Stimulated activated CD8-positive, alpha-beta memory T cell treated with anti-CD3 and anti-CD28 coated beads, Interleukin-4, amount 100 ng/mL, for 48 hours (primary cell): ENCODE measurements around the gene PSMA6.
"Not testable (repeated sequence)": the region's sequence is repeated elsewhere in the genome, so short reads cannot be mapped to it uniquely, and the experiment has no call there.

ENCODE experiments used
- DNase-seq: peaks from one replicate; pipeline ENCODE4 v3.0.0-alpha.2; 2020

The PSMA6 gene

DNA sequence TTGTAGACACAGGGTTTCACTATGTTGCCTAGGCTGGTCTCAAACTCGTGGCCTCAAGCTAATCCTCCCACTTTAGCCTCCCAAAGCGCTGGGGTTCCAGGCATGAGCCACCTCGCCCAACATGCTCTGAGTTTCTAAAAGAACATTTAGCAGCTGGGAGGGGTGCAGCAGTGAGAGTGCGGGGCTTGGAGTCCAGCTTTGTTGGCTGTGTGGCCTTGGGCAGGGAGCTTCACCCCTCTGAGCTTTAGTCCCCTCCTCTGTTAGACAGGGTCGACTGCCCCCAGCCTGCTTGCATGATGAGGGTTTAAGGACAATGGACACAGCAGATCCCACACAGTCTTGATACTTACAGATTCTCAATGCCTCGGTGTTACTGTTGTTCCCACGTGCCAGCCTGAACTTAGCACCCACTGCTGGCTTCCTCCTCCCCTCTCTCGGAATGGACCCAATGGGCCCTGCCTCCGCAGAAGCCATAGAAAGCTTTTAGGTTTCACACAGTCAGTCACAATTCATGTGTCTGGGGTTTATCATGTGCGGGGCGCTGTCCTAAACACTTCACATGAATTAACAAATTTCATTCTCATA is 54.6 kb downstream of the PSMA6 start:
- no peak for DNase-seq

GRCh38 chr14:35347323-35348043 is 55.3 kb downstream of the PSMA6 start:
- DNase-seq = no peak

DNA sequence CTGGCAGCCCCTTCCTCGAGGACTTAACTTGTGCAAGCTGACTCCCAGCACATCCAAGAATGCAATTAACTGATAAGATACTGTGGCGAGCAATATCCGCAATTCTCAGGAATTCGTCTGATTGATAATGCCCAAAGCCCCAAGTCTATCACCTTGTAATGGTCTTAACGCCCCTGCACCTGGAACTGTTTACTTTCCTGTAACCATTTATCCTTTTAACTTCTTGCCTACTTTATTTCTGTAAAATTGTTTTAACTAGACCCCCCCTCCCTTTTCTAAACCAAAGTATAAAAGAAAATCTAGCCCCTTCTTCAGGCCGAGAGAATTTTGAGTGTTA is 55.8 kb downstream of the PSMA6 start:
- not testable (repeated sequence) for DNase-seq

- no peak for DNase-seq
Observed at GRCh38 chr14:35349496-35350365, 57.5 kb downstream of the PSMA6 start.

DNA sequence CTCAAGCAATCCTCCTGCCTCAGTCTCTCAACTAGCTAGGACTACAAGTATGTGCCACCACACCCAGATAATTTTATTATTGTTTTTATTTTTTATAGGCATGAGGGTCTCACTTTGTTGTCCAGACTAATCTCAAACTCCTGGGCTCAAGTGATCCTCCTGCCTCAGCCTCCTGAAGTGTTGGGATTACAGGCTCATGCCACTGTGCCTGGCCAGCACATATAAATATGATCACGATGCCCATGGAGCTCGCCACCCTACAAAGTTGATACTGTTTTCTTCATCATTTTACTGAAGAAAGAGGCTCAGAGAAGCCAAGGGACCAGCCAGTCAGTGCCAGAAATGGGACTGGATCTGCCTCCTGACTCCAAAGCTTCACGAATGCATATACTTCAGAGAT is 59.3 kb downstream of the PSMA6 start:
- no peak for DNase-seq

DNA sequence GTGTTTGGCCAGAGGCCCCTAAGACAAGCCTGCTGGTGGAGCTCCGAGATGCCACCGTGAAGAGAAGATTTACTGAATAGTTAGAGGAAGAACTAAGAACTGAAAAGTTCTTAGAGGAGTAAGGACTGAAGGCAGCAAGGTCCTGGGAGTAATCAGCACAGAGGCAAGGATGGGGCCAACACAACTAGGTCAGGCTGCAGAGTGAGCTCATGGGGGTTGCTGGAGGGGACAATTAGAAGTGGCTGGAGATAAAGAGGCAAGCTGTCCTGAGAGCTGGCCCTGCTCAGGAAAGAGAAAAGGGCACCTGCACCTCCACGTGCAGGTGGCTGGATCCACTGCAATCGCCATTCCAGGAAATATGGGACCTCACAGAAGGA is 59.7 kb downstream of the PSMA6 start:
- DNase-seq = no peak

- no peak for DNase-seq
Observed at GRCh38 chr14:35352274-35353233, 60.4 kb downstream of the PSMA6 start.

DNA sequence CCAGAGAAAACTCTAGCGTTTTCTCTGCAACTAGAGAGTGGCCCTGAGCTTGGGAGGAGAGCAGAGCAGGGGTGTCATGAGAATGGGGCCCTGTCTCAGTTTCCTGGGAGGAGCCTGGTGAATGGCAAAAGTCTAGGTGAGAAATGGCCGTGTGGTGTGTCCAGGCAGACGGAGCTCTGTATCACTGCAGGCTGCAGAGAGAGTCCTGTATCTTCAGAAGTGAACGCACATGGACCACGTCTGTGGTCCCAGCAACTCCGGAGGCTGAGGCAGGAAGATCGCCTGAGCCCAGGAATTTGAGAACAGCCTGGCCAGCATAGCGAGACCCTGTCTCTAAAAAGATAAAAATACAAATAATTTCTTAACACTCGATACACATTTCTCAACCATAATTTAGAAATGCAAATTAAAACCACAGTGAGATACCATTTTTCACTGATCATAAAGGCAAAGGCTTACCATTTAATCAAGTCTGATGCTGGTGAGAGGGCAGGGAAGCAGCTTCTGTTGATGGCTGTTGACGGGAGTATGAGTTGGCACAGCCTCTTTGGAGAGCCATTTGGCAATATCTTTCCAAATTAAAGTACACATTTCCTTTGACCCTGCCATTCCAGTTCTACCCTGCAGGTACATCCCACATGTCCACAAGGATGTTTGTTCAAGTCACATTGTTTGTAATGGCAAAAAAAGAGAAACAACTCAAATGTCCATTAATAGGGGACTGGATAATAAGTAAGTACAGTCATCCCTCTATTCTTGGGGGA is 61.4 kb downstream of the PSMA6 start:
- DNase-seq = no peak

DNA sequence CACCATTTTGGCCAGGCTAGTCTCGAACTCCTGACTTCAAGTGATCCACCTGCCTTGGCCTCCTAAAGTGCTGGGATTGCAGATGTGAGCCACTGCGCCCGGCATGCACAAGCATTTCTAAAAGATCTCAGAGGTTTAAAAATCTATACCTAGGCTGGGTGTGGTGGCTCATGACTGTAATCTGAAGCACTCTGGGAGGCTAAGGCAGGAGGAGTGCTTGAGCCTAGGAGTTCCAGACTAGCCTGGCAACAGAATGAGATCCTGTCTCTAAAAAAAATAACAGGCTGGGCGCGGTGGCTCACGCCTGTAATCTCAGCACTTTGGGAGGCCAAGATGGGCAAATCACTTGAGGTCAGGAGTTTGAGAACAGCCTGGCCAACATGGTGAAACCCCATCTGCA is 63.1 kb downstream of the PSMA6 start:
- DNase-seq = not testable (repeated sequence)

- peak; percentile 61 for DNase-seq
Observed at GRCh38 chr14:35355981-35356841, 64.0 kb downstream of the PSMA6 start.

DNA sequence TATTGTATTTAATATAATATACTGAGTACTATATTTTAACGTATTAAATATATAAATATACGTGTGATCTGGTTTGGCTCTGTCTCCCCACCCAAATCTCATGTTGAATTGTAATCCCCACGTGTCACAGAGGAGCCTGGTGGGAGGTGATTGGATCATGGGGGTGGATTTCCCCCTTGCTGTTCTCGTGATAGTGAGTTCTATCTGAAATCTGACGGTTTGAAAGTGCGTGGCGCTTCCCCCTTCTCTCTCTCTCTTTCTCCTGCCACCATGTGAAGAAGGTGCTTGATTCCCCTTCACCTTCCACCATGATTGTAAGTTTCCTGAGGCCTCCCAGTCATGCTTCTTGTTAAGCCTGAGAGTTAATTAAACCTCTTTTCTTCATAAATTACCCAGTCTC is 67.5 kb downstream of the PSMA6 start:
- DNase-seq = not testable (repeated sequence)

DNA sequence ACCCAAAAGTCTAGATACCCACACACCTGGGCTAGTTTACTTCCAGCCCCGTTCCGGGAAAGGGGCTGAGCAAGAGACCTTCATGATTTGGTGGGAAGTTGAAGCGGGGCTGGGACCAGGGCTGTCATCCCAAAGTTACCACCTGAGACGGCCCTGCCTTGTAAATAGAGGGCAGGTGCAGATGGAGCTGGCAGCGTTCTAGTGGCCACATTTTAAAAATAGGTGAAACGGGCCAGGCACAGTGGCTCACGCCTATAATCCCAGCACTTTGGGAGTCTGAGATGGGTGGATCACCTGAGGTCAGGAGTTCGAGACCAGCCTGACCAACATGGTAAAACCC is 68.9 kb downstream of the PSMA6 start:
- DNase-seq = no peak

GRCh38 chr14:35362450-35362849 is 70.3 kb downstream of the PSMA6 start:
- DNase-seq = no peak

- DNase-seq = no peak
Observed at GRCh38 chr14:35362911-35363374, 70.8 kb downstream of the PSMA6 start.

GRCh38 chr14:35365130-35366055 is 73.2 kb downstream of the PSMA6 start:
- DNase-seq = peak; percentile 86

DNA sequence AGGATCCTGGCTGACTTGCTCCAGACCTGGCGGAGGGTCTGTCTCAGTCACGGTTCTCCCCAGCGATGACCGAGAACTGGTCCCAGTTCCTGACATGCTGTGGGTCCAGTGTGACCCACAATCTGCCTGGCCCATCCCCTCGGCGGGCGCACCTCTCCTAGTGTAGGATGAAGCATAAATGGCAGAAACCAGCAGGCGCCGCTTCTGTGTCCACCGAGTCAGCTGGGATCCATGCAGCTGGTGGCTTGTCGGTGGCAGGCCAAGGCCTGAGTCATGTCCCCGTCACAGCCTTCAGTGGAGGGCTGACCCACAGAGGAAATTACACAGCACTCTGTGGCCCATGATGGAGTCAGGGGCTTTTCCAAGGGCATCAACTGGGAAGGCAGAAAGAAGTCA is 73.9 kb downstream of the PSMA6 start:
- DNase-seq = peak; percentile 76

- no peak for DNase-seq
Observed at GRCh38 chr14:35366521-35366976, 74.4 kb downstream of the PSMA6 start.

- DNase-seq = no peak
Observed at GRCh38 chr14:35367056-35367372, 74.8 kb downstream of the PSMA6 start.
